Measurements from ENCODE around the gene ZIC4.

GRCh38 chr3:147404000-147404799, 2.1 kb downstream of the ZIC4 start:
- TF ChIP-seq EP300 (IDR thresholded peaks at IDR 0.05; ENCODE audit: borderline replicate concordance) (no peak), REST (IDR thresholded peaks at IDR 0.05; ENCODE audit: low read depth) (no peak), CREB1 (IDR thresholded peaks at IDR 0.05; ENCODE audit: low read depth) (no peak), MAX (IDR thresholded peaks at IDR 0.05) (no peak), EGR1 (IDR thresholded peaks at IDR 0.05) (no peak), ZBTB7A (IDR thresholded peaks at IDR 0.05; ENCODE audit: low read depth) (no peak), CEBPB (IDR thresholded peaks at IDR 0.05) (no peak), RAD21 (IDR thresholded peaks at IDR 0.05; ENCODE audit: low read depth) (no peak), USF1 (IDR thresholded peaks at IDR 0.05) (no peak), NFIC (IDR thresholded peaks at IDR 0.05) (no peak), FOXM1 (IDR thresholded peaks at IDR 0.05; ENCODE audit: borderline replicate concordance, low read depth) (no peak), YY1 (IDR thresholded peaks at IDR 0.05; ENCODE audit: low read depth) (no peak), TEAD4 (IDR thresholded peaks at IDR 0.05) (no peak)
